Esophagus (tissue), 2 donors: Measurements from ENCODE around the gene ERI2. TPM values are rescaled to one million over a fixed set of nuclear protein-coding genes. Genes with fewer than 3 reads are reported as not detected.
"Not testable (repeated sequence)": the region's sequence is repeated elsewhere in the genome, so short reads cannot be mapped to it uniquely, and the experiment has no call there.

Experiments
- H3K27ac ChIP-seq, 2 donors: one replicate each; pipeline ENCODE4 v1.5.1; 2013; ENCODE audit warnings: low read depth in 2 of 2, mild to moderate bottlenecking in 2 of 2, inconsistent platforms in 1 of 2, low read length in 1 of 2, moderate library complexity in 1 of 2
- H3K27me3 ChIP-seq, 2 donors: one replicate each; pipeline ENCODE4 v1.6.1; 2013; ENCODE audit warnings: low read length in 2 of 2, control low read depth in 1 of 2, mild to moderate bottlenecking in 1 of 2; ENCODE audit not compliant: insufficient read depth in 2 of 2, control insufficient read depth in 1 of 2
- H3K36me3 ChIP-seq, 2 donors: one replicate each; pipeline ENCODE4 v1.6.1; 2013; ENCODE audit warnings: low read length in 1 of 2; ENCODE audit not compliant: control insufficient read depth in 2 of 2, insufficient read depth in 2 of 2
- H3K4me1 ChIP-seq, 2 donors: one replicate each; pipeline ENCODE4 v1.6.1; 2013; ENCODE audit warnings: low read length in 1 of 2; ENCODE audit not compliant: control insufficient read depth in 2 of 2, insufficient read depth in 2 of 2
- H3K4me3 ChIP-seq, 2 donors: one replicate each; pipeline ENCODE4 v1.5.1; 2013; ENCODE audit warnings: low read length in 2 of 2, mild to moderate bottlenecking in 2 of 2, low read depth in 1 of 2, moderate library complexity in 1 of 2
- H3K9me3 ChIP-seq, 2 donors: one replicate each; pipeline ENCODE4 v1.6.1; 2013; ENCODE audit warnings: mild to moderate bottlenecking in 2 of 2, low read depth in 1 of 2, low read length in 1 of 2, moderate library complexity in 1 of 2; ENCODE audit not compliant: control insufficient read depth in 2 of 2, insufficient read depth in 1 of 2
- WGBS, 2 donors: extraction: QIAGEN DNeasy Blood & Tissue Kit; methylation state at CpG; one replicate each; pipeline ENCODE4 v1.1.7; 2013; 5-methylcytosine and 5-hydroxymethylcytosine counted together
- polyA plus RNA-seq, 2 donors: library from polyadenylated mRNA; stranded (reverse); fragments of 200-250 nt; gene quantifications; one replicate each; pipeline ENCODE4 v1.2.3, GENCODE V29; 2013
- donor health status: healthy with polysubstance abuse.
- donor health status: Bipolar disorder and iron deficiency.

The ERI2 gene
- polyA plus RNA-seq, 2 donors = 7.7 to 8.0 TPM

- no peak overlapping the region for H3K4me3 ChIP-seq
- no peaks in the 10 kb centered on the region for H3K36me3 ChIP-seq
- H3K27ac ChIP-seq = no peak overlapping the region
- H3K4me1 ChIP-seq = no peaks in the 10 kb centered on the region
- 54 to 94% methylated on average over 1 of the region's 1 CpG for WGBS, 2 donors
- H3K9me3 ChIP-seq = no peaks in the 10 kb centered on the region
- no peaks in the 10 kb centered on the region for H3K27me3 ChIP-seq
These were observed 37.5 kb downstream of the ERI2 start for GRCh38 chr16:20768818-20769217.

- H3K27ac ChIP-seq = no peak overlapping the region
- H3K9me3 ChIP-seq = no peaks in the 10 kb centered on the region
- H3K4me3 ChIP-seq = no peak overlapping the region
- no peaks in the 10 kb centered on the region for H3K27me3 ChIP-seq
- 87 to 92% methylated on average over 1 of the region's 1 CpG for WGBS, 2 donors
- H3K36me3 ChIP-seq = no peaks in the 10 kb centered on the region
- no peaks in the 10 kb centered on the region for H3K4me1 ChIP-seq
These were observed 38.2 kb downstream of the ERI2 start for GRCh38 chr16:20768121-20768520.

GRCh38 chr16:20767577-20767976 is 38.7 kb downstream of the ERI2 start:
- Histone ChIP-seq H3K9me3 (no peaks in the 10 kb centered on the region), H3K4me1 (no peaks in the 10 kb centered on the region), H3K27ac (no peak overlapping the region), H3K36me3 (no peaks in the 10 kb centered on the region), H3K4me3 (no peak overlapping the region), H3K27me3 (no peaks in the 10 kb centered on the region)

GRCh38 chr16:20766294-20766693 is 40.0 kb downstream of the ERI2 start:
- H3K9me3 ChIP-seq = no peaks in the 10 kb centered on the region
- H3K4me3 ChIP-seq = no peak overlapping the region
- H3K27ac ChIP-seq = no peak overlapping the region
- H3K36me3 ChIP-seq = no peaks in the 10 kb centered on the region
- 90 to 91% methylated on average over 5 of the region's 5 CpGs for WGBS, 2 donors
- H3K27me3 ChIP-seq = no peaks in the 10 kb centered on the region
- no peaks in the 10 kb centered on the region for H3K4me1 ChIP-seq

- H3K27ac ChIP-seq = no peak overlapping the region
- WGBS, 2 donors = 87 to 92% methylated on average over 2 of the region's 2 CpGs
- H3K27me3 ChIP-seq = no peaks in the 10 kb centered on the region
- no peak overlapping the region for H3K4me3 ChIP-seq
- no peaks in the 10 kb centered on the region for H3K4me1 ChIP-seq
- no peaks in the 10 kb centered on the region for H3K36me3 ChIP-seq
- no peaks in the 10 kb centered on the region for H3K9me3 ChIP-seq
These were observed 40.5 kb downstream of the ERI2 start for GRCh38 chr16:20765732-20766131.

- 55 to 76% methylated on average over 1 of the region's 1 CpG for WGBS, 2 donors
- not testable (repeated sequence) for H3K4me3 ChIP-seq, H3K27me3 ChIP-seq, H3K36me3 ChIP-seq, H3K27ac ChIP-seq, H3K4me1 ChIP-seq, H3K9me3 ChIP-seq
These were observed 41.8 kb downstream of the ERI2 start for GRCh38 chr16:20764448-20764847.

GRCh38 chr16:20763461-20764232 is 42.6 kb downstream of the ERI2 start, which contains the start of gene ACSM3:
Gene ACSM3 (plus strand): TSS chr16:20764014. CDS start chr16:20770035, 6,021 bp downstream.
- Histone ChIP-seq H3K4me1 (no peaks in the 10 kb centered on the region), H3K36me3 (no peaks in the 10 kb centered on the region), H3K9me3 (no peaks in the 10 kb centered on the region), H3K4me3 (peak within 1 kb of the TSS; percentile 38 to 68), H3K27ac (peak within 1 kb of the TSS; percentile 62 to 81), H3K27me3 (no peaks in the 10 kb centered on the region)
- 7 to 8% methylated on average over 10 of the region's 10 CpGs for WGBS, 2 donors

GRCh38 chr16:20762404-20763123 is 43.7 kb downstream of the ERI2 start:
- H3K27ac ChIP-seq = no peak overlapping the region

GRCh38 chr16:20761175-20761574 is 45.1 kb downstream of the ERI2 start:
- no peaks in the 10 kb centered on the region for H3K27me3 ChIP-seq
- no peaks in the 10 kb centered on the region for H3K4me1 ChIP-seq
- no peaks in the 10 kb centered on the region for H3K9me3 ChIP-seq
- H3K4me3 ChIP-seq = no peak overlapping the region
- WGBS, 2 donors = 85 to 92% methylated on average over 1 of the region's 1 CpG
- H3K27ac ChIP-seq = no peak overlapping the region
- no peaks in the 10 kb centered on the region for H3K36me3 ChIP-seq

More at GRCh38 chr16:20762404-20763123, 43.7 kb downstream of the ERI2 start:
- H3K4me1 ChIP-seq = no peaks in the 10 kb centered on the region
- no peak overlapping the region for H3K4me3 ChIP-seq
- H3K27me3 ChIP-seq = no peaks in the 10 kb centered on the region
- H3K36me3 ChIP-seq = no peaks in the 10 kb centered on the region
- WGBS, 2 donors = 88 to 91% methylated on average over 3 of the region's 3 CpGs
- H3K9me3 ChIP-seq = no peaks in the 10 kb centered on the region
